Mesenchymal stem cell (in vitro differentiated cells and primary cell): Measurements from ENCODE around the gene SLC1A2.

ENCODE experiments used
- DNase-seq: peaks from one replicate; pipeline ENCODE4 v3.0.0-alpha.2; 2013
- H2AFZ ChIP-seq: one replicate; pipeline ENCODE4 v1.6.1; 2013; ENCODE audit warnings: low read depth, mild to moderate bottlenecking, control low read depth, inconsistent platforms, low read length, moderate library complexity
- H2AK5ac ChIP-seq: 2 replicates; pipeline ENCODE4 v1.6.1; 2013; ENCODE audit warnings: low read length, moderate library complexity, mild to moderate bottlenecking, inconsistent platforms; ENCODE audit not compliant: severe bottlenecking
- H2BK120ac ChIP-seq: one replicate; pipeline ENCODE4 v1.6.1; 2013; ENCODE audit warnings: low read depth, mild to moderate bottlenecking, inconsistent platforms, low read length, moderate library complexity
- H2BK12ac ChIP-seq, 2 experiments: one replicate each; pipeline ENCODE4 v1.6.1; 2013; ENCODE audit warnings: inconsistent platforms in 2 of 2, low read length in 2 of 2, mild to moderate bottlenecking in 2 of 2, moderate library complexity in 2 of 2, control low read depth in 1 of 2
- H2BK15ac ChIP-seq: one replicate; pipeline ENCODE4 v1.6.1; 2013; ENCODE audit warnings: mild to moderate bottlenecking, low read depth, inconsistent platforms; ENCODE audit not compliant: poor library complexity, severe bottlenecking
- H2BK5ac ChIP-seq: 2 replicates; pipeline ENCODE4 v1.6.1; 2013; ENCODE audit warnings: low read depth, mild to moderate bottlenecking, low read length, control low read depth, inconsistent platforms; ENCODE audit not compliant: poor library complexity, severe bottlenecking
- H3K14ac ChIP-seq, 2 experiments: one replicate each; pipeline ENCODE4 v1.6.1; 2013; ENCODE audit warnings: inconsistent platforms in 2 of 2, low read length in 2 of 2, control low read depth in 1 of 2, mild to moderate bottlenecking in 1 of 2, moderate library complexity in 1 of 2
- H3K18ac ChIP-seq, 2 experiments: one replicate each; pipeline ENCODE4 v1.6.1; 2013; ENCODE audit warnings: inconsistent platforms in 2 of 2, low read length in 2 of 2, control low read depth in 1 of 2, low read depth in 1 of 2, mild to moderate bottlenecking in 1 of 2
- H3K23ac ChIP-seq, 2 experiments: one replicate each; pipeline ENCODE4 v1.6.1; 2013; ENCODE audit warnings: inconsistent platforms in 2 of 2, low read length in 2 of 2, mild to moderate bottlenecking in 2 of 2, moderate library complexity in 2 of 2, control low read depth in 1 of 2
- H3K27ac ChIP-seq: 2 replicates; pipeline ENCODE4 v1.5.1; 2013; ENCODE audit warnings: mild to moderate bottlenecking, moderate library complexity, low read length, control low read depth, inconsistent platforms; ENCODE audit not compliant: poor library complexity, severe bottlenecking
- H3K27me3 ChIP-seq, 2 experiments: 2 replicates each; pipeline versions ENCODE4 v1.6.1 to v1.7.0; 2013; ENCODE audit warnings: low read length in 2 of 2, mild to moderate bottlenecking in 2 of 2, moderate library complexity in 2 of 2, control low read depth in 1 of 2, inconsistent platforms in 1 of 2; ENCODE audit not compliant: control insufficient read depth in 1 of 2, insufficient read depth in 1 of 2
- H3K36me3 ChIP-seq, 2 experiments: 2 replicates each; pipeline versions ENCODE4 v1.6.1 to v1.7.0; 2013; ENCODE audit warnings: low read length in 2 of 2, control low read depth in 1 of 2, inconsistent platforms in 1 of 2, low read depth in 1 of 2, mild to moderate bottlenecking in 1 of 2; ENCODE audit not compliant: insufficient read depth in 2 of 2, control insufficient read depth in 1 of 2
- H3K4ac ChIP-seq, 2 experiments: one replicate each; pipeline ENCODE4 v1.6.1; 2013; ENCODE audit warnings: inconsistent platforms in 2 of 2, low read length in 2 of 2, mild to moderate bottlenecking in 2 of 2, moderate library complexity in 2 of 2, control low read depth in 1 of 2, low read depth in 1 of 2
- H3K4me1 ChIP-seq: 2 replicates; pipeline ENCODE4 v1.6.1; 2013; ENCODE audit warnings: low read depth, low read length, control low read depth; ENCODE audit not compliant: control insufficient read depth, insufficient read depth
- H3K4me2 ChIP-seq: 2 replicates; pipeline ENCODE4 v1.6.1; 2013; ENCODE audit warnings: low read length, mild to moderate bottlenecking, inconsistent platforms; ENCODE audit not compliant: poor library complexity, severe bottlenecking
- H3K4me3 ChIP-seq, 2 experiments: 2 replicates each; pipeline versions ENCODE4 v1.5.1 to v1.7.0; 2013; ENCODE audit warnings: low read length in 2 of 2, mild to moderate bottlenecking in 2 of 2, control low read depth in 1 of 2, low read depth in 1 of 2; ENCODE audit not compliant: insufficient read depth in 1 of 2
- H3K79me1 ChIP-seq: replicated peaks from 2 replicates; pipeline ENCODE4 v1.6.1; 2013; ENCODE audit warnings: mild to moderate bottlenecking, control low read depth, low read length, inconsistent platforms; ENCODE audit not compliant: poor library complexity, severe bottlenecking
- H3K9ac ChIP-seq: 2 replicates; pipeline ENCODE4 v1.7.0; 2013; ENCODE audit warnings: mild to moderate bottlenecking, low read length, moderate library complexity
- H3K9me3 ChIP-seq: 2 replicates; pipeline ENCODE4 v1.7.0; 2013; ENCODE audit warnings: mild to moderate bottlenecking, low read length; ENCODE audit not compliant: control insufficient read depth
- H4K8ac ChIP-seq: one replicate; pipeline ENCODE4 v1.6.1; 2013; ENCODE audit warnings: inconsistent platforms, mild to moderate bottlenecking, low read length, moderate library complexity
- H4K91ac ChIP-seq: one replicate; pipeline ENCODE4 v1.6.1; 2013; ENCODE audit warnings: mild to moderate bottlenecking, low read length, inconsistent platforms
- WGBS: methylation state at CpG from one replicate; pipeline ENCODE4 v1.1.7; 2013; ENCODE audit warnings: mixed read lengths; 5-methylcytosine and 5-hydroxymethylcytosine counted together

Gene SLC1A2

DNA sequence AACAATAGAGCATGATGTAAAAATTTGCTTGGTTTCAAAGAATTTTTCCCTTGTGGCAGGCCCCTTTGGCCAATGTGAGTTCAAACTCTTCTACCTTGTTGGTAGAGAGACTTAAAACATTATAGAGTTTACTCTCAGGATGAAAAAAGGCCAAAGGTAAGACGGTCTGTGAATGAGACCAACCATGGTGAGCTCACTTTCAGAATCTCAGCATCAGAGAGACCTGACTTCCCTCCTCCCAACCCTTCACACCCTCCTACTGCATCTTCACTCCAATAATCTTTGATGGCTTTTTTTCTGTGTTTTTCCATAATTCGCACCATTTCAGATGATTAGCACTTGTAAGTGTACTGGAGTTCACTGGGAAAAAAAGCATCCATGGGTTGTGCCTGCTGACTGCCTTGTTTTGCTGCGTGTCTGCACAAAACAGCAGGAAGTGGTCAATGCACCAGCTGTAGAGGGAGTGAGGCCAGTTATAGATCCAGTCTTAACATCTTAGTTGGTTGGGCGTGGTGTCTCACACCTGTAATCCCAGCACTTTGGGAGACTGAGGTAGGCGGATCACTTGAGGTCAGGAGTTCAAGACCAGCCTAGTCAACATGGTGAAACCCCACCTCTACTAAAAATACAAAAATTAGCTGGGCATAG is 64.1 kb downstream of the SLC1A2 start:
- H3K18ac ChIP-seq: no peak overlapping the region
- no peak overlapping the region for H3K4me3 ChIP-seq
- H3K4me1 ChIP-seq: peaks cover 10% of the 10 kb centered on the region
- H2AK5ac ChIP-seq: no peak overlapping the region
- H3K4ac ChIP-seq: no peak overlapping the region
- H2BK120ac ChIP-seq: no peak overlapping the region
- H3K9me3 ChIP-seq: no peaks in the 10 kb centered on the region
- no peak overlapping the region for H2BK12ac ChIP-seq
- H3K36me3 ChIP-seq: peaks cover 0 to 14% of the 10 kb centered on the region in 2 experiments
- no peak overlapping the region for H3K14ac ChIP-seq
- DNase-seq: no peak
- no peak overlapping the region for H2AFZ ChIP-seq
- H2BK5ac ChIP-seq: no peak overlapping the region
- H3K27me3 ChIP-seq: no peaks in the 10 kb centered on the region
- H3K23ac ChIP-seq: no peak overlapping the region
- no peak overlapping the region for H3K4me2 ChIP-seq
- no peak overlapping the region for H2BK15ac ChIP-seq
- H3K9ac ChIP-seq: no peak overlapping the region
- no peak overlapping the region for H4K8ac ChIP-seq
- WGBS: 79% methylated on average over 5 of the region's 5 CpGs
- no peaks in the 10 kb centered on the region for H3K79me1 ChIP-seq
- no peak overlapping the region for H3K27ac ChIP-seq
- peak overlapping the region; percentile 46 for H4K91ac ChIP-seq

DNA sequence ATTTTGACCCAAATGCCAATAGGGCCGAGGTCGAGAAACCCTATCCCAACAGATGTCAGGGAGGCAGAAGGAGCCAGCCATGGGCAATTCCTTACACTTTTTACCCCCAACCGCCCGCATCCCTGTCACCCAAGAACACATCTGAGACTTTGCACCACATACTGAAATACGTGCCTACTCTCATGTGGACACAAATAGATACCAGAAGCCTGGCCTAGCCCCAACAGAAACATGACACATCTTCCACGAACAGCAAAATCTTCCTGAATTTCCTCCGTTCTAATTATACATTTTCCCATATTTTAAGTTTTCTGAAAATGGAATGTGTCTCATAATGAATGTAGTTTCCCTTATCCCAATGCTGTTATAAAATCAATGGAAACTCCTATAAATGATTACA is 64.7 kb downstream of the SLC1A2 start:
- H4K8ac ChIP-seq: no peak overlapping the region
- H2BK120ac ChIP-seq: no peak overlapping the region
- H3K79me1 ChIP-seq: no peaks in the 10 kb centered on the region
- peaks cover 10% of the 10 kb centered on the region for H3K4me1 ChIP-seq
- no peak overlapping the region for H2BK12ac ChIP-seq
- no peak overlapping the region for H3K27ac ChIP-seq
- H2BK15ac ChIP-seq: no peak overlapping the region
- H3K18ac ChIP-seq: no peak overlapping the region
- no peak overlapping the region for H3K4ac ChIP-seq
- no peak overlapping the region for H2BK5ac ChIP-seq
- H3K9ac ChIP-seq: no peak overlapping the region
- no peaks in the 10 kb centered on the region for H3K9me3 ChIP-seq
- no peaks in the 10 kb centered on the region for H3K27me3 ChIP-seq
- no peak overlapping the region for H2AFZ ChIP-seq
- DNase-seq: no peak
- H3K14ac ChIP-seq: no peak overlapping the region
- no peak overlapping the region for H2AK5ac ChIP-seq
- WGBS: 96% methylated on average over 5 of the region's 7 CpGs
- no peak overlapping the region for H4K91ac ChIP-seq
- H3K36me3 ChIP-seq: peaks cover 0 to 14% of the 10 kb centered on the region in 2 experiments
- no peak overlapping the region for H3K4me3 ChIP-seq
- H3K23ac ChIP-seq: no peak overlapping the region
- H3K4me2 ChIP-seq: no peak overlapping the region

- Histone ChIP-seq H3K4ac (no peak overlapping the region), H4K8ac (no peak overlapping the region), H2BK120ac (no peak overlapping the region), H3K23ac (no peak overlapping the region), H3K18ac (peak overlapping the region in 1 of 2 experiments; percentile 34), H3K14ac (no peak overlapping the region), H2BK15ac (no peak overlapping the region), H3K4me1 (peaks cover 7% of the 10 kb centered on the region), H2BK12ac (no peak overlapping the region), H3K4me2 (no peak overlapping the region), H2BK5ac (no peak overlapping the region), H2AK5ac (peak overlapping the region; percentile 59), H3K27ac (no peak overlapping the region), H4K91ac (no peak overlapping the region), H3K79me1 (no peaks in the 10 kb centered on the region), H3K27me3 (no peaks in the 10 kb centered on the region), H2AFZ (no peak overlapping the region), H3K36me3 (peaks cover 0 to 14% of the 10 kb centered on the region in 2 experiments), H3K9ac (peak overlapping the region; percentile 48), H3K4me3 (no peak overlapping the region), H3K9me3 (no peaks in the 10 kb centered on the region)
- WGBS: 75% methylated on average over 3 of the region's 3 CpGs
- DNase-seq: no peak
Measured at GRCh38 chr11:35352077-35352888, 67.1 kb downstream of the SLC1A2 start.

DNA sequence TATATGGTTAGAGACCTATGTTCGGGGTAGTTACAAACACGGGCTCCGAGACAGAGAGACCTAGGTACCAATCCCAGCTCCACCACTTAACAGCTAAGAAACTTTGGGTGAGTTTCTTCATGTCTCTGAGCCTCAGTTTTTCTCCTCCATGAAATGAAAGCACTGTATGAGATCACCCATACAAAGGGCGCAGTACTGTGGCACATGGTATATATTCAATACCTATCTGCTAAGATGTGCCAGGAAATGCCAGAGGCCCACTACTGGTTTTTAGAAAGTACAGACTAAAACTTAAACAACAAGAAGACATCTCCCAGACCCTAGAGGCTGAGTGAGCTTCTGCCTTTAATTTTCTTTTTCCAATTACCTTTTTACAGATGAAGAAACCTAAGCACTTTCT is 69.5 kb downstream of the SLC1A2 start:
- Histone ChIP-seq H3K14ac (no peak overlapping the region), H3K18ac (no peak overlapping the region), H2BK15ac (no peak overlapping the region), H3K4me1 (peaks cover 7% of the 10 kb centered on the region), H2BK12ac (no peak overlapping the region), H3K36me3 (no peaks in the 10 kb centered on the region), H3K23ac (no peak overlapping the region), H3K9ac (no peak overlapping the region), H3K4me2 (no peak overlapping the region), H3K9me3 (no peaks in the 10 kb centered on the region), H2AFZ (no peak overlapping the region), H2BK120ac (no peak overlapping the region), H4K91ac (no peak overlapping the region), H3K27ac (no peak overlapping the region), H3K27me3 (no peaks in the 10 kb centered on the region), H4K8ac (no peak overlapping the region), H2BK5ac (no peak overlapping the region), H3K79me1 (no peaks in the 10 kb centered on the region), H3K4me3 (no peak overlapping the region), H2AK5ac (no peak overlapping the region), H3K4ac (no peak overlapping the region)
- DNase-seq: no peak
- WGBS: 94% methylated on average over 4 of the region's 4 CpGs
